Endothelial cell of umbilical vein (primary cell): ENCODE results near the gene ALPK1. TPM values are rescaled to one million over a fixed set of nuclear protein-coding genes. Genes with fewer than 3 reads are reported as not detected.

ENCODE experiments used
- BruUV-seq: library from RNA; stranded (reverse); fragments of 400-500 nt; replicated peaks from 2 replicates; lab custom pipeline; 2021; lab: Mats Ljungman, UMichigan
- CTCF ChIA-PET: fragments of 300-600, 350-600 bp; sonication (Branson Sonifier 250); formaldehyde crosslinking; loops from one replicate; lab custom pipeline; 2021; ENCODE audit warnings: antibody characterized with exemption, inconsistent platforms; lab: Charles Lee
- POLR2A ChIA-PET: fragments of 300-600, 350-600 bp; sonication (Branson Sonifier 250); formaldehyde crosslinking; loops from one replicate; lab custom pipeline; 2021; ENCODE audit warnings: antibody characterized with exemption, inconsistent platforms; lab: Charles Lee
- DNase-seq: peaks from one replicate; pipeline ENCODE4 v3.0.0-alpha.2; 2011; ENCODE audit warnings: low read depth, low spot score
- FAIRE-seq: peaks from 2 replicates; lab custom pipeline; 2011; peaks lifted over from hg19 to GRCh38; lab: Jason Lieb, UNC
- H2AFZ ChIP-seq: 2 replicates; pipeline ENCODE4 v1.6.0; 2012; ENCODE audit warnings: low read depth, low read length, control low read depth, inconsistent platforms
- H3K27ac ChIP-seq: 2 replicates; pipeline ENCODE4 v1.5.1; 2011; ENCODE audit warnings: low read depth, mild to moderate bottlenecking, control low read depth, low read length, moderate library complexity; ENCODE audit not compliant: insufficient read depth
- H3K27me3 ChIP-seq, 2 experiments: 2 replicates each; pipeline versions ENCODE4 v1.6.0 to v1.6.1; 2011; ENCODE audit warnings: low read length in 2 of 2, mixed read lengths in 1 of 2; ENCODE audit not compliant: control insufficient read depth in 2 of 2, insufficient read depth in 2 of 2
- H3K36me3 ChIP-seq, 2 experiments: 2 replicates in 1 of 2; 3 replicates in 1 of 2; pipeline ENCODE4 v1.5.1; 2011; ENCODE audit warnings: low read length in 2 of 2, mild to moderate bottlenecking in 1 of 2, moderate library complexity in 1 of 2; ENCODE audit not compliant: control insufficient read depth in 2 of 2, insufficient read depth in 2 of 2; ENCODE audit errors: extremely low read depth in 1 of 2
- H3K4me1 ChIP-seq: 3 replicates; pipeline ENCODE4 v1.5.1; 2011; ENCODE audit warnings: mild to moderate bottlenecking, low read length; ENCODE audit not compliant: control insufficient read depth, insufficient read depth; ENCODE audit errors: extremely low read depth
- H3K4me2 ChIP-seq: 2 replicates; pipeline ENCODE4 v1.6.1; 2011; ENCODE audit warnings: low read length, control low read depth, mixed read lengths; ENCODE audit not compliant: insufficient read depth
- H3K4me3 ChIP-seq, 3 experiments: fragments of 200-600 bp in 1 of 3; sonication (generic), shearing (Covaris generic) in 1 of 3; replicated peaks in 1 of 3; 2 replicates each; pipeline ENCODE4 v1.5.1; 2011 to 2016; ENCODE audit warnings: control low read depth in 3 of 3, low read length in 3 of 3, mild to moderate bottlenecking in 2 of 3, inconsistent platforms in 1 of 3, low read depth in 1 of 3, moderate library complexity in 1 of 3; ENCODE audit not compliant: insufficient read depth in 1 of 3
- H3K79me2 ChIP-seq: 2 replicates; pipeline ENCODE4 v1.6.0; 2012; ENCODE audit warnings: low read length, inconsistent platforms; ENCODE audit not compliant: control insufficient read depth, insufficient read depth
- H3K9ac ChIP-seq: replicated peaks from 2 replicates; pipeline ENCODE3; 2011; ENCODE audit warnings: low read length, control low read depth; ENCODE audit not compliant: insufficient read depth; ENCODE audit errors: extremely low read depth
- H3K9me1 ChIP-seq: replicated peaks from 3 replicates; pipeline ENCODE4 v1.6.0; 2011; ENCODE audit warnings: mild to moderate bottlenecking, low read length; ENCODE audit not compliant: control insufficient read depth, insufficient read depth; ENCODE audit errors: extremely low read depth
- H3K9me3 ChIP-seq: replicated peaks from 2 replicates; pipeline ENCODE4 v1.5.1; 2012; ENCODE audit warnings: low read length, inconsistent platforms; ENCODE audit not compliant: control insufficient read depth, insufficient read depth
- H4K20me1 ChIP-seq: replicated peaks from 2 replicates; pipeline ENCODE3; 2011; ENCODE audit warnings: mild to moderate bottlenecking, low read length; ENCODE audit not compliant: control insufficient read depth, insufficient read depth; ENCODE audit errors: extremely low read depth
- CTCF ChIP-seq, 2 donors: IDR thresholded peaks; 1 replicate in 1 of 2; 2 replicates in 1 of 2; pipeline ENCODE4 v1.5.1; 2011; ENCODE audit warnings: low read length in 2 of 2, mild to moderate bottlenecking in 2 of 2, moderate library complexity in 2 of 2, control low read depth in 1 of 2, inconsistent platforms in 1 of 2, low read depth in 1 of 2; ENCODE audit not compliant: insufficient read depth in 1 of 2; ENCODE audit errors: extremely low read depth in 1 of 2
- EZH2 ChIP-seq: IDR thresholded peaks from 2 replicates; pipeline ENCODE4 v1.6.1; 2012; ENCODE audit warnings: borderline replicate concordance, low read depth, mild to moderate bottlenecking, moderate library complexity, low read length, inconsistent platforms; ENCODE audit not compliant: severe bottlenecking
- FOS ChIP-seq: IDR thresholded peaks from 2 replicates; pipeline ENCODE4 v1.6.1; 2011; ENCODE audit warnings: mild to moderate bottlenecking, low read length, moderate library complexity, borderline replicate concordance; ENCODE audit not compliant: insufficient read depth
- GATA2 ChIP-seq: IDR thresholded peaks from 2 replicates; pipeline ENCODE4 v1.7.0; 2011; ENCODE audit warnings: low read depth, mild to moderate bottlenecking, moderate library complexity, mixed read lengths, low read length; ENCODE audit not compliant: insufficient read length, insufficient read depth
- JUN ChIP-seq: IDR thresholded peaks from 2 replicates; pipeline ENCODE4 v1.6.1; 2011; ENCODE audit warnings: borderline replicate concordance, low read depth; ENCODE audit not compliant: insufficient read length, insufficient read depth
- MAX ChIP-seq: IDR thresholded peaks from 2 replicates; pipeline ENCODE4 v1.6.1; 2011; ENCODE audit not compliant: insufficient read depth, insufficient read length
- MYC ChIP-seq: IDR thresholded peaks from one replicate; pipeline ENCODE4 v1.6.1; 2011; ENCODE audit warnings: mild to moderate bottlenecking, low read depth, low read length
- POLR2A ChIP-seq: IDR thresholded peaks from 2 replicates; pipeline ENCODE4 v1.6.1; 2012; ENCODE audit warnings: low read depth, mild to moderate bottlenecking, control low read depth, low read length
- POLR2AphosphoS5 ChIP-seq: IDR thresholded peaks from 2 replicates; pipeline ENCODE4 v1.6.1; 2012; ENCODE audit warnings: low read depth, mild to moderate bottlenecking, control low read depth, low read length, moderate library complexity; ENCODE audit not compliant: insufficient read depth
- dilution Hi-C: fragments of 300-500 bp; cut with MboI; formaldehyde crosslinking; loops from one replicate; pipeline ENCODE4 v1.15.0; 2019; ENCODE audit warnings: low sequenced_read_pairs; ENCODE audit not compliant: extremely low pct_ligation_motif_present
- intact Hi-C: fragments of 100-400 bp; cut with micrococcal nuclease; formaldehyde crosslinking; loops from one replicate; pipeline ENCODE4 v1.10.0; 2022
- polyA plus RNA-seq, 4 experiments: library from polyadenylated mRNA; depleted of rRNA in 3 of 4; stranded (reverse) in 3 of 4; unstranded in 1 of 4; fragments of >200 nt; gene quantifications; 2 replicates each; pipeline versions ENCODE4 v1.2.1 to v1.2.3, GENCODE V29; 2011 to 2012; ENCODE audit warnings: missing spikeins in 1 of 4
- total RNA-seq: library from RNA; stranded (reverse); gene quantifications from 2 replicates; pipeline ENCODE4 v1.2.3, GENCODE V29; 2021

Gene ALPK1
- total and polyA plus RNA-seq, 2 donors (not counting 3 experiments of a cell fraction or from before 2014, with no cell fraction given): 1.4 to 5.5 TPM

- BruUV-seq: no TSS peak
- Histone ChIP-seq H3K9me3 (no peaks in the 10 kb centered on the region), H3K79me2 (no peaks in the 10 kb centered on the region), H3K4me2 (no peak overlapping the region), H3K4me1 (no peaks in the 10 kb centered on the region), H3K9ac (no peak overlapping the region), H2AFZ (no peak overlapping the region), H3K27me3 (no peaks in the 10 kb centered on the region), H4K20me1 (no peaks in the 10 kb centered on the region), H3K9me1 (no peaks in the 10 kb centered on the region), H3K27ac (no peak overlapping the region), H3K36me3 (no peaks in the 10 kb centered on the region), H3K4me3 (no peak overlapping the region)
- CTCF ChIA-PET: no interaction called here
- intact Hi-C loops (no loop called here), dilution Hi-C loops (no loop called here)
- POLR2A ChIA-PET: no interaction called here
- no peak for FAIRE-seq
- no peak for TF ChIP-seq MAX
- TF ChIP-seq POLR2AphosphoS5: no peak
- TF ChIP-seq EZH2: no peak
- DNase-seq: no peak
Measured at GRCh38 chr4:112371361-112371760, 74.2 kb downstream of the ALPK1 start.

GRCh38 chr4:112374850-112375249 is 77.7 kb downstream of the ALPK1 start:
- Histone ChIP-seq H4K20me1 (no peaks in the 10 kb centered on the region), H3K4me2 (no peak overlapping the region), H3K27me3 (no peaks in the 10 kb centered on the region), H3K9me3 (no peaks in the 10 kb centered on the region), H2AFZ (no peak overlapping the region), H3K4me3 (no peak overlapping the region), H3K27ac (no peak overlapping the region), H3K9me1 (no peaks in the 10 kb centered on the region), H3K79me2 (no peaks in the 10 kb centered on the region), H3K4me1 (no peaks in the 10 kb centered on the region), H3K9ac (no peak overlapping the region), H3K36me3 (no peaks in the 10 kb centered on the region)
- BruUV-seq: no TSS peak
- CTCF ChIA-PET: no interaction called here
- DNase-seq (no peak), FAIRE-seq (no peak)
- intact Hi-C loops (no loop called here), dilution Hi-C loops (no loop called here)
- TF ChIP-seq EZH2 (no peak), JUN (no peak), GATA2 (no peak), FOS (no peak), MAX (no peak), CTCF (IDR thresholded peaks at IDR 0.05; ENCODE audit: extremely low read depth in 1 of 2, insufficient read depth in 1 of 2, low read depth in 1 of 2, low read length in 2 of 2) (no peak), POLR2AphosphoS5 (no peak), POLR2A (no peak), MYC (no peak)
- POLR2A ChIA-PET: no interaction called here
